NCI-H82 treated with DMSO at 0.1 percent for 48 hours (cell line): ENCODE measurements around the gene CFAP73.
"Not testable (repeated sequence)": the region's sequence is repeated elsewhere in the genome, so short reads cannot be mapped to it uniquely, and the experiment has no call there.

Source experiments
- DNase-seq: peaks from one replicate; lab custom pipeline; 2025; ENCODE audit not compliant: unreplicated experiment; lab: John Stamatoyannopoulos, UW

Gene CFAP73

DNA sequence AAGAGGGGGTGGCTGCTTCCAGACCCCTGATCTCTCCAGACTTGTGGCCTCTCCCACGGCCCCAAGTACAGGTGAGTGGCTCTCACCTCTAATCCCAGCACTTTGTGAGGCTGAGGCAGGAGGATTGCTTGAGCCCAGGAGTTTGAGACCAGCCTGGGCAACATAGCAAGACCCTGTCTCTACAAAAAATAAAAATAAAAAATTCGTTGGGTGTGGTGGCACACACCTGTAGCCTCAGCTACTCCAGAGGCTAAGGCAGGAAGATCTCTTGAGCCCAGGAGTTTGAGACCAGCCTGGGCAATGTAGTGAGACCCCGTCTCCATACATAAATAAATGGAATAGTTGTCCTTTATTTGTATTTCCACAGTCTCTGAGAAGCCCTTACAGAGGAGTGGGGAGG is 7.8 kb upstream of the CFAP73 start:
- DNase-seq: not testable (repeated sequence)

DNA sequence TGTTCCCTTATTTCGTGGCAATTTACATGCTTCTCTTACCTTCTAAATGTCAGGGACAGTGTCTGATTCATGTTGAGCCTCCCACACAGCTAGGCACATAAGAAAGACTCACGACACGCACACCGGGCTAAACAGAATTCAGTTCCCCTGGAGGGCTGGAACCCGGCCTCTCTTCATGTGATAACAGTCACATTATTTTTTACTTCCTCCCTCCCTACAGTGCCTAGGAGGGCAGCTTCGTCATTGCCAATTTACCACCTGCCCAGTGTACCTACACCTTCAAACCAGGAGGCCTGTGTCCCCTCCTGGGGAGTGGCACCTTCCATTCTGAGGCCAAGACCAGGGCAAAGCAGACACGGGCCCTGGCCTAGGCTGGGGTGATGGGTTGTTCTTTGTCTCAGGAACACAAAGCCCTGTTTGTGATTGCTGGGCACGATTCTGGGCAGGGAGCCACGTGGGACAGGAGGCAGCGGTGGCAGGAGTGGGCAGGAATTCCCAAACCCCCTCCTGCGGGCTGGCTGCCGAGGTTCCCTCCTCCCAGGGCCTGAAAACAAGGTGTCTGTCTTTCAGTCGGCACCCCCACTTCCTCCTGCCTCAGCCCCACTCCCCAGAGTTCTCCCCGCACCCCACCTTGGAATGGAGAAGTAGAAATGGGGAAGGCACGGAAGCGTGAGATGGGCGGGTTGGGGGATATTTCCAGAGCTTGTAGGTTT is 7.2 kb upstream of the CFAP73 start:
- DNase-seq: no peak

DNA sequence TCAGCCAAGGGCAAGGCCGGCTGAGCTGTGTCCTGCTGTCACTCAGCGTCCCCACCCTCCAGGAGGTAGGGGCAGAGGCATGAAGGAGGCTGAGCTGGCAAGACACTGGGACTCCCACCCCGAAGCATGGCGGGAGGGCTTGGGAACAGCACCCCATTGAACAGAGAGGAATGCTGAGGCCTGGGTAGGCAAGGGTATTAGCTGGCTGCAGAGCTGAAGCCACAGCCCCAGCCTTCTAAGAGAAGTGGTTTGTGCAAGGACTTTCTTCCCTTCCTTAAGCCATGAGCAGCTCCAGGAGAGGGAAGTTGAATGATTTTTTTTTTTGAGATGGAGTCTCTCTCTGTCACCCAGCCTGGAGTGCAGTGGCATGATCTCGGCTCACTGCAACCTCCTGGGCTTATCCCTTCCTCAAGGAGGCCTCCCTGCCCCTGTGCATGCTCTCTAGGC is 6.6 kb upstream of the CFAP73 start:
- no peak for DNase-seq

DNA sequence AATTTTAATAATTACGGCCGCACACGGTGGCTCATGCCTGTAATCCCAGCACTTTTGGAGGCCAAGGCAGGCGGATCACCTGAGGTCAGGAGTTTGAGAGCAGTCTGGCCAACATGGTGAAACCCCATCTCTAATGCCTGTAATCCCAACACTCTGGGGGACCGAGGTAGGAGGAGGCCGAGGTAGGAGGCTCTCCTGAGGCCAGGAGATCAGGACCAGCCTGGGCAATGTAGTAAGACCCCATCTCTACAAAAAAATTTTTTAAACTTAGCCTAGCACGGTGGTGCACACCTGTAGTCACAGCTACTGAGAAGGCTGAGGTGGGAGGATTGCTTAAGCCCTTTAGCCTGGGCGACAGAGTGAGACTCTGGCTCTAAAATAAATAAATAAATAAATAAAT is 5.6 kb upstream of the CFAP73 start:
- no peak for DNase-seq

DNA sequence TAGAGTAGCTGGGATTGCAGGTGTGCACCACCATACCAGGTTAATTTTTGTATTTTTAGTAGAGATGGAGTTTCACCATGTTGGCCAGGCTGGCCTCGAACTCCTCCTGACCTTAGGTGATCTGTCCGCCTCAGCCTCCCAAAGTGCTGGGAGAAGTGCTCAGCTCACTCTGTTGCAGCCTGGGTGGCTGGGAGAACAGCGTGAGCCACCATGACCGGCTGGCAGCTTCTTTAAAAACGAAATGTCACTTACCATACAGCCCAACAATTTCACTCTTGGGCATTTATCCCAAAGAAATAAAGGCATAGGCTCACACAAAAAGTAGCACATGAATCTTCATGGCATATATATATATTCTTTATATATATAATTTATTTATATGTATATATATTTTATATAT is 4.7 kb upstream of the CFAP73 start:
- no peak for DNase-seq

DNA sequence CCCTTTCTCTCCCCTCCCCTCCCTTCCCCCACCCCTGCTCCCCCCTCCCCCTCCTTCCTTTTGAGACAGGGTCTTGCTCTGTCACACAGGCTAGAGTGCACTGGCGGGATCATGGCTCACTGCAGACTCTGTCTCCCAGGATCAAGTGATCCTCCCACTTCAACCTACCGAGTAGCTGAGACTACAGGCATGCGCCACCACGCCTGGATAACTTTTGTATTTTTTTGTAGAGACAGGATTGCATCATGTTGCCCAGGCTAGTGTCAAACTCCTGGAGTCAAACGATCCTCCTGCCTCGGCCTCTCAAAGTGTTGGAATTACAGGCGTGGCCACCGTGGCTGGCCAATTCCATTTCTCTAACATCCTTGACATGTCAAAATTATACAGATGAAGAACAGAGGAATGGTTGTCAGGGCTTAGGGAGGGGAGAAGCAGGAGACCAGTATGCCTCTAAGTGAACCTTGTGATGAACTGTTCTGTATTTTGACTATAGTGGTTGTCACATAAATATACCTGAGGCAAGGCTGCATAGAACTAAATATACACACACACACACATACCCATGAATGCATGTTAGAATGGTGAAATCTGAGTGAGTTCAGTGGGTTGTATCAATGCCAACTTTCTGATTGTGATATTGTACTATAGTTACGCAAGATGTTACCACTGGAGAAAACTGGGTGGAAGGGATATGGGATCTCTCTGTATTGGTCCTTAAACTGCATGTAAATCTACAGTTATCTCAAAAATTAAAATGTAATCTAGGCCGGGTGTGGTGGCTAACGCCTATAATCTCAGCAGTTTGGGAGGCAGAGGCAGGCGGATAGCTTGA is 3.6 kb upstream of the CFAP73 start:
- DNase-seq: no peak

DNA sequence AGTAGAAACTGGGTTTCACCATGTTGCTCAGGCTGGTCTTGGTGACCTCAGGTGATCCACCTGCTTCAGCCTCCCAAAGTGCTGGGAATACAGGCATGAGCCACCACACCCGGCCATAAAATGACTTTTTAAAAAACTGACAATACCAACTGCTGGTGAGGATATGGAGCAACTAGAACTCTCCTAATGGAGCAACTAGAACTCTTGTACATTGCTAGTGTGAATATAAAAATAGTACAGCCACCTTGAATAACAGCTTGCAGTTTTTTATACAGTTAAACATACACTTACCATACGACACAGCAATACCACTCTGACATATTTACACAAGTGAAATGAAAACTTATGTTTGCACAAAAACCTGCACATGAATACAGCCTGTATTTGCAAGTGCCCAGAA is 2.5 kb upstream of the CFAP73 start:
- DNase-seq: no peak

DNA sequence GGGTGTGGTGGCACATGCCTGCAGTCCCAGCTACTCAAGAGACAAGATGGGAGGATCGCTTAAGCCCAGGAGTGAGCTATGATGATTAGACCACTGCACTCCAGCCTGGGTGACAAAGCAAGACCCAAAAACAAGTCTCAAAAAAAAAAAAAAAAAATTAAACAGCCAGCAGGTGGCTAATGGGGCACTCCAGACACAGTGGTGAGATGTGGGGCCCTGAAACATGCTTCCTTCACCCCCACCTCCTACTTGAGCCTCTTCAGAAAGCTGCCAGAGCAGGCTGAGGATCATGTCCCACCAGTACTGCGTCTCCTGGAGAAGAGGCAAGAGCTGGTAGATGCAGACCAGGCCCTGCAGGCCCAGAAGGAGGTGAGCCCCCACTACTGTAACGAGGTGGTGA is 2.1 kb downstream of the CFAP73 start:
- no peak for DNase-seq

DNA sequence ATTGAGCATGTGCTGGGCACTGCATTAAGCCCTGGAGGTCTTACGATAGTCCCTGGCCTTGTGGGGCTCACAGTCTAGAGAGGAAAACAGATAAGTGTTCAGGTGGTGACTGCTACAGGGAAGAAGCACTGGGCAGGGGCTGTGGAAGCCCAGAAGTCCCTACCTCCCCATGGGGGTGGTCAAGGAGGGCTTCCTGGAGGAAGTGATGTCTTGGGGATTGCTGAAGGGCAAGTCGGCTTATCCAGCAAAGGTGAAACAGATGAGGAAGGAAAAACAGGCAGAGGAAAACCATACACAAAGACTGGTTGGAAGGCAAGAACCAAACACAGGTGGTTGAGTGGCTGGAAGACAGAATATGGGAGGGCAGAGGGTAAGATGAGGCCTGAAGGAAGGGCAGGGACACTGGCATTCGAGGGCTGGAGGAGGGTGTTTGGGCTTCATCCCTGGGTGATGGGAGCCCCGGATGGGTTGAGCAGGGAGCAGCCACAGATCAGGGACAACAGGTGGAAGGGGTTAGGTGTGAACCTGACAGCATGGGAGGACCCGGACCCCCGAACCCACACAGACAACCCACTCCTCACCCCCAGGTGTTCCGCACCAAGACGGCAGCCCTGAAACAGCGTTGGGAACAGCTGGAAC is 2.8 kb downstream of the CFAP73 start:
- DNase-seq: no peak

DNA sequence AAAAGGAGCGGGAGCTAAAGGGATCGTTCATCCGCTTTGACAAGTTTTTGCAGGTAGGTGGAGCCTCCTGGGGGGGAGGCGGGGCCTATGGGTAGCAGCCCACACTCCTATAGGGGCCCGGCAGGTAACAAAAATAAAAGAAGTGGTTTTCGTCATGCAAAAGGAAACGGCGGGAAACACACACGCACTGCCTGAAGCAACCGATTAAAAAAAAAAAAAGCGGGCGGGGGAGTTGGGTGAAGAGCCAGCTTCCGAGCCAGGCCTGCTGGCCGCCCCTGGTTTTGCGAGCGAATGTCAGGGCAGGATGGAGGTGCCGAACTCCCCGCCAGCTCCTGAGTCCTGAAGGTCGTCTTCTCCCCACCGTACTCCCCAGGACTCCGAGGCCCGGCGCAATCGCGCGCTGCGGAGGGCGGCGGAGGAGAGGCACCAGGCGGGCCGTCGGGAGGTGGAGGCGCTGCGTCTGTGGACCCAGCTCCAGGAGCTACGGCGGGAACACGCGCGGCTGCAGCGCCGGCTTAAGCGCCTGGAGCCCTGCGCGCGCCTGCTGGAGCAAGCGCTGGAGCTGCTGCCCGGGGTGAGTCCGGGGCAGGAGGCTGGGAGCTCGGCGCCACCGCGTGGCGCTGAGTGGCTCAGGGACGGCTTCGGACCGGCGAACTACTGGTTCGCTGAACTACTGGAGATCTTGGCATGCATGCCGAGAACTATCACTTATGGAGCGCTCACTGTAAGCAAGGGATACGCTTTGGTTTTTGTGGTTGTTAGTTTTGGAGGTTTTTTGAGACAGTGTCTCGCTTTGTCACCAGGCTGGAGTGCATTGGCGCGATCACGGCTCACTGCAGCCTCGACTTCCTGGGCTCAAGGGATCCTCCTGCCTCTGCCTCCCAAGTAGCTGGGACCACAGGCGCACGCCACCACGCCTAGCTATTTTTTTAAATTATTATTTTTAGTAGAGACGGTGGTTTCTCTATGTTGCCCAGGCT is 3.6 kb downstream of the CFAP73 start:
- DNase-seq: peak; percentile 29

DNA sequence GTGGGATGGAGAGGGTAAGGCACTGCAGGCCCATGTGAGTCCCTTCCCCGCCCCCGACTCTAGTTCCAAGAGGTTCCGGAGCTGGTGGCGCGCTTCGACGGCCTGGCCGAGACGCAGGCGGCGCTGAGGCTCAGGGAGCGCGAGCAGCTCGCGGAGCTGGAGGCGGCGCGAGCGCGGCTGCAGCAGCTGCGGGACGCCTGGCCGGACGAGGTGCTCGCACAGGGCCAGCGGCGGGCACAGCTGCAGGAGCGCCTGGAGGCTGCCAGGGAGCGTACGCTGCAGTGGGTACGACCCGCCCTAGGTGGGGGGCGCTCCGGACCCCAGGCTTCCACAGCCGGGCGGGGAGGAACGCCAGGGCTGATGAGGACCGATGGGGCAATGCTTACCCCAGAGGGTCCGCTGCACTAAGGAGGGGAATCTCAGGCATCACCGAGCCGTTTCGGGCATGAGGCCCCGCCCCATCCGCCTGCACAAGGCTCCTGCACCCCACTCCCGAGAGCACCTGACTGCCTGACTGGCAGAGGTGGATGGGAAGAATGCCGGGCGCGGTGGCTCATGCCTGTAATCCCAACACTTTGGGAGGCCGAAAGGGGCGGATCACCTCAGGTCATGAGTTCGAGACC is 4.9 kb downstream of the CFAP73 start:
- DNase-seq: no peak

DNA sequence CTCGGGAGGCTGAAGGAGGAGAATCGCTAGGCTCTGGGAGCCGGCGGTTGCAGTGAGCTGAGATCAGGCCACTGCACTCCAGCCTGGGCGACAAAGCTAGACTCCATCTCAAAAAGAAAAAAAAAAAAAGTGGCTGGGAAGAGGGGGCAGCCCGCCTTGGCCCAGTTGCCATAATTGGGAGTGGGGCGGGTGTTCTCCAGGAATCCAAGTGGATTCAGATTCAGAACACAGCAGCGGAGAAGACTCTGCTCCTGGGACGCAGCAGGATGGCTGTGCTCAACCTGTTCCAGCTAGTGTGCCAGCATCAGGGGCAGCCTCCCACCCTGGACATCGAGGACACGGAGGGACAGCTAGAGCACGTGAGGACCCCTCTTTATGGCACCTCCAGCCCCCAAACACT is 5.5 kb downstream of the CFAP73 start:
- DNase-seq: no peak

DNA sequence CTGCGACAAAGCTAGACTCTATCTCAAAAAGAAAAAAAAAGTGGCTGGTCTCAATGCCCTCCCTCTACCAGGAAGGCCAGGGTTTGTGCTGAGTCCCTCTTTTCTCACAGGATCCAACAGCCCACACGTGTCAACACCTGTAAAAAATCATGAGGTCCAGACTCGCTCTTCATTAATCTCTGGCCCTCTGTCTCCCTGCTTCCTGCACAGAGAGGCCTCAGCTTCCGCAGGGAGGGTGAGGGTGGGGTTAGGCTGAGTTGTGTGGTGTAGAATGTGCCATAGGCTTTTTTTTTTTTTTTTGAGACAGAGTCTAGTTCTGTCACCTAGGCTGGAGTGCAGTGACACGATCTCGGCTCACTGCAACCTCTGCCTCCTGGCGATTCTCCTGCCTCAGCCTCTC is 6.1 kb downstream of the CFAP73 start:
- no peak for DNase-seq

DNA sequence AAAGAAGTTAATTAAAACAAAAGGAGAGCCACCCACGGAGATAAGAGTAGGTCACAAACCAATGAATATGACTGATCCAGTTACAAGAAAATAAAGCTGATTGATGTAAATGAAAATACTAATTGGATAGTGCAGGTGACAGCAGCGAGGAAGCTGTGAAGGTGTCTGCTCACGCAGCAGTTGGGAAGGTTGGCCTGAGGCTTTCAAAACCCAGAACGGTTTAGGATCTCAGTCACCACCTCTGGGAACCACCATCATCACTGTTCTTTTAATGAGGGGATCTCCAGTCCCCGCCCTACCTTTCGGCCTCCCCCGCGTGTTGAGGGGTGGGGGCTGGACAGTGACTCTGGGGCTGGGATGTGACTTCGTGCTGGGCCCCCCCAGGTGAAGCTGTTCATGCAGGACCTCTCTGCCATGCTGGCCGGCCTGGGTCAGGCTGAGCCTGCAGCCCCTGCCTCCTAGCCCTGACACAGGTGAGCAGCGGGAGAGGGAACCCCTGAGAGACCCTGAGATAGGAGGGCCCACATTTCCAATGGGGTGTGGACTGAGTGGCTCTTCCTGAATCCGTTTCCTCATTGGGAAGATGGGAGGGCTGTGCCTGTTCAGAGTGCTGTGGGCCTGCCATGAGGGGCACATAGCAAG is 7.8 kb downstream of the CFAP73 start:
- no peak for DNase-seq

DNA sequence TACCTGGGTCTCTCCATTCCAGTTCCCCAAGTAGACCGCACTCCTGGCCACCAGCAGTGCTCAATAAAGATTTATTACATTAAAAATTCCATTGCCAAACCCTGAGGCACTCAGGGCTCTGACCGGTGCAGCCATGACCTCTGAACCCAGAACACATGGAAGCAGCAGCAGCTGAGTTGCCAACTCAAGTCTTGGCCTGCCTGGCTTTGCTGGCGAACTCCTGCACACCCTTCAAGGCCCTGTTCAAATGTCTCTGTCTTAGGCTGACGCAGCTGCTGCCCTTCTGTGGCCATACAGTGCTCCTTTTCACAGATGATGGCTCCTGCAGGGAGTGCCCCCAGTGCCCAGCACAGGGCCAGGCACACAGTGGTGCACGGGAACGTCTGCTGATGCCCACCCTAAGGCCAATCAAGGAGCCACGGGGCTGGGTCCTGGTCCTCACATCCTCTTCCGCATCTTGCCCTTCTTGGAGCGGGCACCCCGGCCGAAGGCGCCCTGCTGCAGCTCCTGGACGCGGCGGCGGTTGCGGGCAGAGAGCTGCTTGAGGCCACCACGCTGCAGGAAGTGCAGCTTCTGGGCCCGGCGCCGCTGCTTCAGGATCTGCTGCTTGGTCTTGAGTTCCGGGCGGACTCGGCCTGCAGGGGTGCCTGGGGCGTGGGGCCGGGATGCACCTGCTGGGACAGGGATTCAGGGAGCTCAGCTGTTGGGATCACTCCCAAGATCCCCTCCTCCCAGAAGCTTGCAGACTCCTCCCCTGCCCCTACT is 9.1 kb downstream of the CFAP73 start:
- DNase-seq: no peak

DNA sequence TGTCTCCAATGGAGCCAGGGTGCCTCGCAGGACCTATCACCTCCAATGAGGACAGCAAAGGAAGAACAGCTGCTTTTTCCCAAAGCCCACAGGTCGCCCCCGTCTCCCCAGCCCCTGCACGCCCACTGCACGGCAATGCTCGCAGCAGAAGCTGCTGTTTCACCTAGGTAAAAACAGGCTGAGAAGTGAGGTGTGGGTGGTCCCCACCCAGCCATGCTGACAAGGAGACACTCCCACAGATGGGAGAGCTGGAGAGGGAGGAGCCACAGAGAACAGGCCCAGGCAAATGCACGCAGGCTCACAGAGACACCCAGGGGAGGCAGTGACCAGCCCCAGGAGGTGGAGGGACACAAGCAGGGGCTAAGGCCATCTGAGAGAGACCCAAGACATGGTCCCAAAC is 10.4 kb downstream of the CFAP73 start:
- DNase-seq: no peak

DNA sequence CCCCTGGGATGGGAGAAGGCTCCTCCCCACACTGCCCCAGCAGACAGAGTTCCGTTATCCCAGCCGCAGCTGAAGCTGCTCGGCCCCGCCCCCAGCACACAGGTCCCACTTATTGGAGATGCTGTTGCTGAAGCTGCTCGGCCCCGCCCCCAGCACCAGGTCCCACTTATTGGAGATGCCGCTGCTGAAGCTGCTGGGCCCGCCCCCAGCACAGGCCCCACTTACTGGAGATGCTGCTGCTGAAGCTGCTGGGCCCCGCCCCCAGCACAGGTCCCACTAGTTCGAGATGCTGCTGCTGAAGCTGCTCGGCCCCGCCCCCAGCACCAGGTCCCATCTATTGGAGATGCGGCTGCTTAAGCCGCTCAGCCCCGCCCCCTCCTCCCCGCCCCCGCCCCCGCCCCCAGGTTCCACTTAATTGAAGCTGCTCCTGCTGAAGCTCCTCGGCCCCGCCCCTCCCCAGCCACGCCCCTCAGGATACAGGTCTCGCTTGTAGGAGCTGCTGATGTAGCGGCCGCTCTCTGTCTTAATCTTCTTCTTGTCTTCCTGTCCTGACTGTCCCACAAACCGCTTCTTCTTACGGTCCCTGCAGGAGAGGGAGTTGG is 12.0 kb downstream of the CFAP73 start:
- DNase-seq: peak; percentile 94

DNA sequence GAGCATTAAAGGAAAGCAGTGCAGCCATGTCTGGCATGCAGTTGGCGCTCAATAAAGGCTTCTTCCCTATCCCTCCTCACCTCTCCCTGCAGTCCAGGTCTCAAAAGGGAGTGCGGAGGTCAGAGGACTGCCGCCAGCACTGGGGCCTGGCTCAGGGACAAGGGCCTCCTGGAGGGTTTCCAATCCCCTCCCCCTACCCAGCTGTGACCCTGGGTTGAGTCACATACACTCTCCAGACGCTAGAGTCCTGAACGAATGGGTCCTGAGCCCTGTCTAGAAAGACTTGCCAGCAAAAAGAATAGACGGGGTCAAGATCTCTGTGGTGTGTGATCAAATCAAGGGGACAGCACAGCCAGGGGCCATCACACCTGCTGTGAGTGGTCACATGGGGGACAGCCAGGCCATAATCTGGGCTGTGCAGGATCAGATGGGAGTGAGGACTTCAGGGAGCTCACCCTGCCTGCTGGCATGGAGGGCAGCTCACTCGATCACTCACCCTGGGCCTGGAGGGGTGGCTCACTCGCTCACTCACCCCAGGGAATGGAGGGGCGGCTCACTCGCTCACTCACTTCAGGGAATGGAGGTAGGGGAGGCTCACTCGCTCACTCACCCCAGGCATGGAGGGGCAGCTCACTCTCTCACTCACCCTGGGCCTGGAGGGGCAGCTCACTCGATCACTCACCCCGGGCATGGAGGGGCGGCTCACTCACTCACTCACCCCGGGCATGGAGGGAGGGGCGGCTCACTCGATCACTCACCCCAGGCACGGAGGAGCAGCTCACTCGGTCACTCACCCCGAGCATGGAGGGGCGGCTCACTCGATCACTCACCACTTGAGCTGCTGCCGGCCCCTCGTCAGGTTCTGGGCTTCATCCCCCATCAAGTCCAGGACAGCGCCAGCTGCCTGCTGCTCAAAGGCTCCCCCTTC is 12.8 kb downstream of the CFAP73 start:
- peak; percentile 34 for DNase-seq
